Stimulated activated memory B cell treated with anti-CD40 and anti-IgM and Interleukin-4, amounts not matched to agents 10 μg/mL and 1 μg/mL and 100 μg/mL, for 72 hours (primary cell): Measurements from ENCODE around the gene STX18.
"Not testable (repeated sequence)": the region's sequence is repeated elsewhere in the genome, so short reads cannot be mapped to it uniquely, and the experiment has no call there.

Experiments
- ATAC-seq: fragments of 150-1000 bp; cut with Tn5 transposase; 2 replicates; pipeline ENCODE4 v1.10.0; 2021
- H3K27ac Mint-ChIP-seq: one replicate; pipeline ENCODE4 v1.8.0; 2022; ENCODE audit warnings: mild to moderate bottlenecking, mixed read lengths
- H3K27me3 Mint-ChIP-seq: one replicate; pipeline ENCODE4 v1.8.0; 2022; ENCODE audit warnings: mixed read lengths
- H3K36me3 Mint-ChIP-seq: one replicate; pipeline ENCODE4 v1.8.0; 2022; ENCODE audit warnings: mixed read lengths
- H3K4me1 Mint-ChIP-seq: one replicate; pipeline ENCODE4 v1.8.0; 2022; ENCODE audit warnings: mixed read lengths
- H3K4me3 Mint-ChIP-seq: one replicate; pipeline ENCODE4 v1.8.0; 2022; ENCODE audit warnings: mild to moderate bottlenecking, moderate library complexity, mixed read lengths
- H3K9me3 Mint-ChIP-seq: one replicate; pipeline ENCODE4 v1.8.0; 2022; ENCODE audit warnings: mixed read lengths

STX18 gene

GRCh38 chr4:4432341-4433125, 109.3 kb downstream of the STX18 start:
- Mint-ChIP-seq H3K27ac (no peak overlapping the region), H3K27me3 (no peaks in the 10 kb centered on the region), H3K36me3 (peaks cover 53% of the 10 kb centered on the region), H3K9me3 (no peaks in the 10 kb centered on the region), H3K4me3 (no peak overlapping the region), H3K4me1 (no peaks in the 10 kb centered on the region)
- no peak for ATAC-seq

- Mint-ChIP-seq H3K4me1 (no peaks in the 10 kb centered on the region), H3K27ac (no peak overlapping the region), H3K4me3 (no peak overlapping the region), H3K27me3 (no peaks in the 10 kb centered on the region), H3K9me3 (no peaks in the 10 kb centered on the region), H3K36me3 (peaks cover 53% of the 10 kb centered on the region)
- ATAC-seq, result peak; percentile 69
Observed at GRCh38 chr4:4430492-4431195, 111.2 kb downstream of the STX18 start.

GRCh38 chr4:4428966-4429875, 112.6 kb downstream of the STX18 start:
- H3K27ac Mint-ChIP-seq, result no peak overlapping the region

DNA sequence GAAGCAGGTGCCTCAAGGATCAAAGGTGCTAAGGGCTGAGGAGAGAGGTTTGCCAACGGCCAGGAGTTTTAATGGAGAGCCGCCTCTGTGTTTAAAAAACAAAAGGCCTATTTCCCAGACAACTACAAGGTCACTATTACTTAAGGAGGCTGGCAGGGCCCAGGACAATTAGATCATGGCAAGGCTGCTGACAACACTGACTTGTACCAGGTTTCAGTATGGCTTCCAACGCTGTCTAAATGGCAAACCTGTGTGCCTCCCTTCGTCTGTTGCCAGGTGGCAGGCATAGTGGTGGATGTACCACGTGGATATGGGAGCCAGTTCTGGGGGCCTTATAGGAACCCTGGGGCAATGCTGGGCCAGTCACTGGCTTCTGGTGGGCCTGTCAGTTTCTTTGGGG, 114.0 kb downstream of the STX18 start:
- ATAC-seq, result no peak
- Mint-ChIP-seq H3K4me3 (no peak overlapping the region), H3K27me3 (no peaks in the 10 kb centered on the region), H3K36me3 (peaks cover 67% of the 10 kb centered on the region), H3K27ac (no peak overlapping the region), H3K9me3 (no peaks in the 10 kb centered on the region), H3K4me1 (no peaks in the 10 kb centered on the region)

More at GRCh38 chr4:4428966-4429875, 112.6 kb downstream of the STX18 start:
- no peak overlapping the region for H3K4me3 Mint-ChIP-seq
- no peaks in the 10 kb centered on the region for H3K9me3 Mint-ChIP-seq
- H3K27me3 Mint-ChIP-seq, result no peaks in the 10 kb centered on the region
- H3K36me3 Mint-ChIP-seq, result peaks cover 60% of the 10 kb centered on the region
- no peak for ATAC-seq
- H3K4me1 Mint-ChIP-seq, result no peaks in the 10 kb centered on the region

- Mint-ChIP-seq H3K4me1 (no peaks in the 10 kb centered on the region), H3K4me3 (no peak overlapping the region), H3K9me3 (no peaks in the 10 kb centered on the region), H3K27ac (no peak overlapping the region), H3K36me3 (peaks cover 68% of the 10 kb centered on the region), H3K27me3 (no peaks in the 10 kb centered on the region)
- ATAC-seq, result no peak
Observed at GRCh38 chr4:4427121-4427870, 114.6 kb downstream of the STX18 start.

DNA sequence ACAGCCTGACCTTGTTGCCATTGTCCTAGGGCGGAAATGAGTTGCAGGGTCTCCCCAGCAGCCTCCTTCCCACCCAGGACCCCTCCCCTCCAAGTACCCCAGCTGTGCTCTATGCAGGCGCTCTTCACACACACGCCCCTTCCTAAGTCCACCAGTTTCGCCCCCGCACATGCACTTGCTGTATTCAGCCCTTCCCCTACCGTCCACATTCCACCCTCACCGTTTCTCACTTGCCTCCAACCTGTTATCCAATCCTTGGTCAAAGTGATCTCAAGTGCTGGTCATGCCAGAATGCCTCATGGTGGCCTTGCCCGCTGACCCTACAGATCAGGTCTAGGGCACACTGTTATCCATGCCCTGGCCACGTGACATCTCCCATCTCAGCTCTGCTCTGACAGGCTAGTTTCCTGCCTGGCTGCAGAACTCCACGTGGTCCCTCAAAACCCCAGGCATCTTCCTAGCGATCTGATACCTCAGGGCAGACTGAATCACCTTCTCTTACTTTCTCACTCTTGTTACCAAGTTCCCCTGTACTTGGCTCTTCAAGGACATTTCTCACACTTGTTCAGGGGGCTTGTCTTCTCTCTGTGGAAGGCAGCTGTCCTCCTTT, 115.2 kb downstream of the STX18 start:
- H3K27me3 Mint-ChIP-seq, result no peaks in the 10 kb centered on the region
- H3K4me1 Mint-ChIP-seq, result no peaks in the 10 kb centered on the region
- H3K9me3 Mint-ChIP-seq, result no peaks in the 10 kb centered on the region
- no peak for ATAC-seq
- peaks cover 68% of the 10 kb centered on the region for H3K36me3 Mint-ChIP-seq
- no peak overlapping the region for H3K27ac Mint-ChIP-seq
- H3K4me3 Mint-ChIP-seq, result no peak overlapping the region

DNA sequence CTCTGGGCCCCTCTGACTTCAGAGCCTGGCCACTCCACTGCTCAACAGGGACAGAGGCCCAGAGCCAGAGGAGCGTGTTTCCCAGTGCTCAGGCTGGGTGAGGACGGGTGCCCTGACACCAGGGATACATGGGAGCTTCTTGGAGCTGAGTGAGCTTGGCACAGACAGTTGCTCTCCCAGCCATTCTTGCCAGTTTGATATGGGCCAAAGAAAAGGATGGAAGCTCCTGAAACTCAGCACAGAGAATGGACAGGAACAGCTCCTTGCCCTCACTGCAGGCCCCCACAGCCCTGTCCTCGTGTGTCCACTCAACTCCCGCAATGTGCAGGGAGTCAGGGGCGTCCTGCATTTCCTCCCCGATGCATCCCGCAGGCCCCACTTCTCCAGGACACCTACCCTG, 116.2 kb downstream of the STX18 start:
- no peaks in the 10 kb centered on the region for H3K4me1 Mint-ChIP-seq

DNA sequence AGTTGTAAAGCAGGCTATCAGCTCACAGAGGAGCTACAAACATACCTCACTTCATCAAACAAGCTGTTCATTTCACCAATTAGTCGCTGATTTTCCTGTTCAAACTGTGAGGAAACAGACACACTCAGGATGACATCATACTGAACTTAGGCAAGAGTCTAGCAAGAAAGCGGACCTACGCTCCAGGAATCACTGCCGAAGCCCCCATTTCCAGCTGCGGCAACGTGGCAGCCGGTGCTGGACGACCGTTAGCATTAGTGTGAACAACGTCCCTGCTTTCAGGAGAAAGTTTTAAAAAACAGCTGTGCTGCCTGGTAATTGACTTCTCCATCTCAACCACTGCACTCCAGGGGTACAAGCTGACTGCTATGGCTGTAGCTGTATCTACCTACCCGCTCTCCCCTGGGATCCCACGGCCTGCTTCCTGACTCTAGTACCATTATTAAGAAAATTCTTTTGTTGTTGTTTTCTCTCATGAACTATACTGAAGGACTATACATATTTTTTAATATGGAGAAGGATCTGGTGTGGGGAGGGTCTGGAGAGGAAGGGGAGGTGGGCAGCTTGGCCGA, 116.6 kb downstream of the STX18 start:
- no peaks in the 10 kb centered on the region for H3K27me3 Mint-ChIP-seq
- no peaks in the 10 kb centered on the region for H3K9me3 Mint-ChIP-seq
- no peak for ATAC-seq
- no peak overlapping the region for H3K27ac Mint-ChIP-seq
- H3K4me3 Mint-ChIP-seq, result no peak overlapping the region
- no peaks in the 10 kb centered on the region for H3K4me1 Mint-ChIP-seq
- H3K36me3 Mint-ChIP-seq, result peaks cover 80% of the 10 kb centered on the region

More for the DNA sequence above, 116.2 kb downstream of the STX18 start:
- H3K36me3 Mint-ChIP-seq, result peaks cover 75% of the 10 kb centered on the region
- no peak overlapping the region for H3K27ac Mint-ChIP-seq
- no peaks in the 10 kb centered on the region for H3K9me3 Mint-ChIP-seq
- H3K4me3 Mint-ChIP-seq, result no peak overlapping the region
- ATAC-seq, result no peak
- no peaks in the 10 kb centered on the region for H3K27me3 Mint-ChIP-seq

DNA sequence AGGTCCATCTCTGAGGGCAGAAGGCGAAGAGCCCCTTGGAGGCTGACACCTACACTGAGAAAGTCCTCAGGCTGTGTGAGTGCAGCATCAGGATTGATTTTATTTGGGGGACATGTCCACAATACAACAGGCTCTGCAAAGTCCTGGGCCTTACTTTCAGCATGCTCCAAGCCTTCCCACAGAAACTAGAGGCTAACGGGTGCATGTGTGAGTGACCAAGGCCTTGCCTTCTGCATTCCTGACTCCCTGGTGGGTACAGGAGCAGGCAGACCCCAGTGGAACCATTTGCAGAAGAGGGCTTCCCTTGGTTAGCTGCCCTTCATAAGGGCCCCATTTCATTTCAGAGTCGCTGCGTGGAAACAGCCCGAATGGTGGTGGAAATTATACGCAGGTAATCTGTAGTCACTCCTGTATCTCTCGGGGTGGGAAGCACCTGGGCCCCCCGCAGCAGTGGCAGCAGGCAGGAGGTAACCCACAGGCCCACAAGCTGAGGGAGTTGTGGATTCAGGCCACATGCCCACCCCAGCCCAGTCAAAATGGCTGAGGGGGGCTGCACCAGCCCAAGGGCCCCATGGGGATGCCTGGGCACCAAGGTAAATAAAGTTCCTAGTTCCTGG, 117.2 kb downstream of the STX18 start:
- H3K27ac Mint-ChIP-seq, result no peak overlapping the region
- no peak for ATAC-seq
- no peaks in the 10 kb centered on the region for H3K27me3 Mint-ChIP-seq
- no peaks in the 10 kb centered on the region for H3K9me3 Mint-ChIP-seq
- no peak overlapping the region for H3K4me3 Mint-ChIP-seq
- H3K36me3 Mint-ChIP-seq, result peaks cover 83% of the 10 kb centered on the region
- H3K4me1 Mint-ChIP-seq, result no peaks in the 10 kb centered on the region

GRCh38 chr4:4423706-4424498, 117.9 kb downstream of the STX18 start:
- ATAC-seq, result no peak
- Mint-ChIP-seq H3K36me3 (peaks cover 82% of the 10 kb centered on the region), H3K4me3 (no peak overlapping the region), H3K9me3 (no peaks in the 10 kb centered on the region), H3K4me1 (no peaks in the 10 kb centered on the region), H3K27me3 (no peaks in the 10 kb centered on the region), H3K27ac (no peak overlapping the region)

DNA sequence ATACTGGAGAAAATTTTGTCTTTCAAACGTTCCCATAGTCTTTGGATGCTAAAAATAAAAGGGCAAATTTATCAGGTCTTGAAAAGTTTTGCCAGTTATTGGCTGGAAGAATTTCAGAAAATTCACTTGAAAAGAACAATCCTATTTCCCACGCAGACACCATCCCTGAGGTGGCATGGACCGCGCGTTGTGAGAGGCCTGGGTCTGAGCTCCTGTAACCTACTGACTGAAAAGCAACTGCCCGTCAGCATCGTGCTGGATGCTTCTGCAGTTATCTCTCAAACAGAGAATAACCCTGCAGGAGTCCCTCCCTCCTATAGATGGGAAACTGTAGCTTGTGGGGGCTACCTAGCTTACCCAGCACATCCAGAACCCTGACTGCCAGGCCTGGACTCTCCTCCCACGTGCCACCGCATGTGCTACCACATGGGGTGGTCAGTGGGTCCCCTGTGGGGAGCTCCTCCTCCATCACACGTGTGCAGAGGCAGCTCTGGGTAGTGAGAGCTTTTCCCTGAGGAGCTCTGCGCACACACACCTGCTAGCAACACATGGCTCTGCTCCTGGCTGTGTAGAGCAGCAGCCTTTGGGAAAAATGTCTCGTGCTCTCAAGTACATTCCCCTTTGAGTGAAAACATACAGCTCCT, 118.9 kb downstream of the STX18 start:
- H3K4me1 Mint-ChIP-seq, result no peaks in the 10 kb centered on the region
- no peak overlapping the region for H3K27ac Mint-ChIP-seq
- peaks cover 86% of the 10 kb centered on the region for H3K36me3 Mint-ChIP-seq
- no peaks in the 10 kb centered on the region for H3K9me3 Mint-ChIP-seq
- ATAC-seq, result no peak
- no peaks in the 10 kb centered on the region for H3K27me3 Mint-ChIP-seq
- no peak overlapping the region for H3K4me3 Mint-ChIP-seq

- H3K4me1 Mint-ChIP-seq, H3K27ac Mint-ChIP-seq, H3K27me3 Mint-ChIP-seq, H3K4me3 Mint-ChIP-seq, ATAC-seq, H3K9me3 Mint-ChIP-seq: not testable (repeated sequence)
- H3K36me3 Mint-ChIP-seq, result peaks cover 94% of the 10 kb centered on the region
Observed at GRCh38 chr4:4422117-4422516, 119.7 kb downstream of the STX18 start.

DNA sequence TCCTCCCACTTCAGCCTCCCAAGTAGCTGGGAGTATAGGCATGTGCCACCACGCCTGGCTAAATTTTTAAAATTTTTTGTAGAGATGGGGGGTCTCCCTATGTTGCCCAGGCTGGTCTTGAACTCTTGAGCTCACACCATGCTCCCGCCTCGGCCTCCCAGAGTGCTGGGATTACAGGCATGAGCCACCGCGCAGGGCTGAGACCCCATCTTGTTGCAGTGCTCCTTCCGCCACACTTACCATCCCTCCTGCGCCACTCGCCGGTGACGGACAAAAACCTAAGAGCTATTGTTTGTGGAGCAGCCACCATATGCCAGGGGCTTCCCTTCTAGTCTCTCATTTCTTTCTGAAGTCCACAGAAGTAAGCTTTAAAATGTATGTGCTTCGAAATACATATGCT, 120.5 kb downstream of the STX18 start:
- Mint-ChIP-seq H3K27ac (no peak overlapping the region), H3K4me1 (no peaks in the 10 kb centered on the region), H3K36me3 (peaks cover 94% of the 10 kb centered on the region), H3K27me3 (no peaks in the 10 kb centered on the region), H3K4me3 (no peak overlapping the region), H3K9me3 (peaks cover 3% of the 10 kb centered on the region)
- no peak for ATAC-seq
